Karpas-422 (cell line): ENCODE data around the gene TRABD2A. TPM values are rescaled to one million over a fixed set of nuclear protein-coding genes. Genes with fewer than 3 reads are reported as not detected.

Experiments
- DNase-seq: peaks from one replicate; pipeline ENCODE4 v3.0.0-alpha.2; 2015
- H2AFZ ChIP-seq: fragments of 200-600 bp; sonication (generic); 2 replicates; pipeline ENCODE4 v1.6.1; 2014; ENCODE audit warnings: antibody characterized with exemption, low read length, mixed read lengths
- H3K27ac ChIP-seq: fragments of 200-600 bp; sonication (generic); 2 replicates; pipeline ENCODE4 v1.5.1; 2014; ENCODE audit warnings: mild to moderate bottlenecking, low read length, moderate library complexity
- H3K27me3 ChIP-seq: fragments of 200-600 bp; sonication (generic); 2 replicates; pipeline ENCODE4 v1.6.1; 2014; ENCODE audit warnings: low read length, mixed read lengths
- H3K36me3 ChIP-seq: fragments of 200-600 bp; sonication (generic); 2 replicates; pipeline ENCODE4 v1.6.1; 2014; ENCODE audit warnings: low read length, mixed read lengths; ENCODE audit not compliant: insufficient read depth
- H3K4me1 ChIP-seq: fragments of 200-600 bp; sonication (generic); 2 replicates; pipeline ENCODE4 v1.6.1; 2014; ENCODE audit warnings: mild to moderate bottlenecking, low read length, mixed read lengths
- H3K4me2 ChIP-seq: fragments of 200-600 bp; sonication (generic); 2 replicates; pipeline ENCODE4 v1.6.1; 2014; ENCODE audit warnings: low read length, low read depth, mild to moderate bottlenecking; ENCODE audit not compliant: poor library complexity, severe bottlenecking
- H3K4me3 ChIP-seq: fragments of 200-600 bp; sonication (generic); 2 replicates; pipeline ENCODE4 v1.5.1; 2014; ENCODE audit warnings: mild to moderate bottlenecking, antibody characterized with exemption, low read length, mixed read lengths
- H3K79me2 ChIP-seq: fragments of 200-600 bp; sonication (generic); 2 replicates; pipeline ENCODE4 v1.6.1; 2014; ENCODE audit warnings: mild to moderate bottlenecking, low read length, mixed read lengths
- H3K9ac ChIP-seq: fragments of 200-600 bp; sonication (generic); 2 replicates; pipeline ENCODE4 v1.6.0; 2014; ENCODE audit warnings: low read length
- H3K9me2 ChIP-seq: fragments of 200-600 bp; sonication (generic), shearing (Covaris generic); replicated peaks from 2 replicates; pipeline ENCODE4 v1.6.0; 2014; ENCODE audit warnings: mild to moderate bottlenecking, low read length, moderate library complexity; ENCODE audit not compliant: insufficient read depth
- H3K9me3 ChIP-seq: fragments of 300-700, 200-600 bp; sonication (generic); 2 replicates; pipeline ENCODE4 v1.6.1; 2014; ENCODE audit warnings: low read length, mixed read lengths
- H4K20me1 ChIP-seq: fragments of 200-600 bp; sonication (generic); 2 replicates; pipeline ENCODE4 v1.6.1; 2014; ENCODE audit warnings: mild to moderate bottlenecking, antibody characterized with exemption, low read length, low read depth; ENCODE audit not compliant: insufficient read depth
- total RNA-seq: library from RNA; depleted of rRNA; stranded (reverse); fragments of >200 nt; shearing (Covaris generic); gene quantifications from 2 replicates; pipeline ENCODE4 v1.2.3, GENCODE V29; 2014; ENCODE audit warnings: low replicate concordance

The TRABD2A gene
- total RNA-seq, 1 experiment from 2014 or later: 0.04 TPM

- Histone ChIP-seq H3K27ac (no peak overlapping the region), H3K4me2 (no peak overlapping the region), H3K4me1 (peaks cover 9% of the 10 kb centered on the region), H3K79me2 (no peaks in the 10 kb centered on the region), H4K20me1 (no peaks in the 10 kb centered on the region), H3K4me3 (no peak overlapping the region), H3K9me2 (no peaks in the 10 kb centered on the region), H3K9ac (no peak overlapping the region), H3K36me3 (no peaks in the 10 kb centered on the region), H2AFZ (no peak overlapping the region), H3K9me3 (peaks cover 4% of the 10 kb centered on the region; the same call in 1 of the 2 replicates), H3K27me3 (no peaks in the 10 kb centered on the region)
- DNase-seq: no peak
Observed at GRCh38 chr2:84857566-84857965, 23.3 kb downstream of the TRABD2A start.

- Histone ChIP-seq H2AFZ (no peak overlapping the region), H3K79me2 (no peaks in the 10 kb centered on the region), H3K9me3 (peaks cover 4% of the 10 kb centered on the region; the same call in 1 of the 2 replicates), H3K9me2 (no peaks in the 10 kb centered on the region), H3K4me3 (no peak overlapping the region), H4K20me1 (no peaks in the 10 kb centered on the region), H3K36me3 (no peaks in the 10 kb centered on the region), H3K9ac (no peak overlapping the region), H3K4me2 (no peak overlapping the region), H3K27ac (no peak overlapping the region), H3K27me3 (no peaks in the 10 kb centered on the region), H3K4me1 (peaks cover 9% of the 10 kb centered on the region)
- DNase-seq: peak; percentile 82
Observed at GRCh38 chr2:84856787-84857186, 24.1 kb downstream of the TRABD2A start.

GRCh38 chr2:84855731-84856130, 25.2 kb downstream of the TRABD2A start:
- H3K27ac ChIP-seq: no peak overlapping the region
- no peaks in the 10 kb centered on the region for H3K9me2 ChIP-seq
- H3K27me3 ChIP-seq: no peaks in the 10 kb centered on the region
- no peak overlapping the region for H3K4me3 ChIP-seq
- H2AFZ ChIP-seq: no peak overlapping the region
- H3K9me3 ChIP-seq: peaks cover 4% of the 10 kb centered on the region; the same call in 1 of the 2 replicates
- H3K36me3 ChIP-seq: no peaks in the 10 kb centered on the region
- no peak for DNase-seq
- no peak overlapping the region for H3K4me2 ChIP-seq
- H3K4me1 ChIP-seq: peaks cover 9% of the 10 kb centered on the region
- H3K79me2 ChIP-seq: no peaks in the 10 kb centered on the region
- H4K20me1 ChIP-seq: no peaks in the 10 kb centered on the region
- H3K9ac ChIP-seq: no peak overlapping the region

- Histone ChIP-seq H3K79me2 (no peaks in the 10 kb centered on the region), H3K9me2 (no peaks in the 10 kb centered on the region), H3K4me1 (peaks cover 9% of the 10 kb centered on the region), H3K4me3 (no peak overlapping the region), H3K9me3 (peaks cover 4% of the 10 kb centered on the region; the same call in 1 of the 2 replicates), H3K4me2 (no peak overlapping the region), H3K27me3 (no peaks in the 10 kb centered on the region), H3K36me3 (no peaks in the 10 kb centered on the region), H4K20me1 (no peaks in the 10 kb centered on the region), H2AFZ (no peak overlapping the region), H3K9ac (no peak overlapping the region), H3K27ac (no peak overlapping the region)
- DNase-seq: no peak
Observed at GRCh38 chr2:84854850-84855249, 26.0 kb downstream of the TRABD2A start.

GRCh38 chr2:84851876-84852275, 29.0 kb downstream of the TRABD2A start:
- no peak overlapping the region for H2AFZ ChIP-seq
- no peak overlapping the region for H3K9ac ChIP-seq
- H4K20me1 ChIP-seq: no peaks in the 10 kb centered on the region
- peaks cover 4% of the 10 kb centered on the region for H3K4me1 ChIP-seq
- H3K9me2 ChIP-seq: no peaks in the 10 kb centered on the region
- H3K36me3 ChIP-seq: no peaks in the 10 kb centered on the region
- H3K4me2 ChIP-seq: no peak overlapping the region
- peaks cover 4% of the 10 kb centered on the region; the same call in 1 of the 2 replicates for H3K9me3 ChIP-seq
- 0 out of 2 replicates have a peak, but pooled peaks cover 6% of the 10 kb centered on the region for H3K27me3 ChIP-seq
- no peaks in the 10 kb centered on the region for H3K79me2 ChIP-seq
- DNase-seq: no peak
- no peak overlapping the region for H3K27ac ChIP-seq
- no peak overlapping the region for H3K4me3 ChIP-seq

- Histone ChIP-seq H3K27me3 (0 out of 2 replicates have a peak, but pooled peaks cover 6% of the 10 kb centered on the region), H3K9me2 (no peaks in the 10 kb centered on the region)
Observed at GRCh38 chr2:84850471-84850870, 30.4 kb downstream of the TRABD2A start.

GRCh38 chr2:84849271-84849952, 31.5 kb downstream of the TRABD2A start:
- H3K9me2 ChIP-seq: no peaks in the 10 kb centered on the region
- no peak overlapping the region for H3K9ac ChIP-seq
- no peaks in the 10 kb centered on the region for H3K79me2 ChIP-seq
- H3K4me2 ChIP-seq: no peak overlapping the region
- no peaks in the 10 kb centered on the region for H3K36me3 ChIP-seq
- H3K4me3 ChIP-seq: no peak overlapping the region
- no peak overlapping the region for H2AFZ ChIP-seq
- DNase-seq: no peak
- H3K9me3 ChIP-seq: peaks cover 4% of the 10 kb centered on the region; the same call in 1 of the 2 replicates
- H3K27ac ChIP-seq: no peak overlapping the region
- no peaks in the 10 kb centered on the region for H3K4me1 ChIP-seq
- 0 out of 2 replicates have a peak, but pooled peaks cover 6% of the 10 kb centered on the region for H3K27me3 ChIP-seq
- H4K20me1 ChIP-seq: no peaks in the 10 kb centered on the region

More at GRCh38 chr2:84850471-84850870, 30.4 kb downstream of the TRABD2A start:
- no peak overlapping the region for H3K4me3 ChIP-seq
- H3K9ac ChIP-seq: no peak overlapping the region
- DNase-seq: no peak
- no peaks in the 10 kb centered on the region for H3K79me2 ChIP-seq
- H3K36me3 ChIP-seq: no peaks in the 10 kb centered on the region
- H2AFZ ChIP-seq: no peak overlapping the region
- no peaks in the 10 kb centered on the region for H3K4me1 ChIP-seq
- no peaks in the 10 kb centered on the region for H4K20me1 ChIP-seq
- H3K27ac ChIP-seq: no peak overlapping the region
- H3K4me2 ChIP-seq: no peak overlapping the region
- H3K9me3 ChIP-seq: peaks cover 4% of the 10 kb centered on the region; the same call in 1 of the 2 replicates

- no peaks in the 10 kb centered on the region for H3K36me3 ChIP-seq
- no peak overlapping the region for H2AFZ ChIP-seq
- no peaks in the 10 kb centered on the region for H3K9me3 ChIP-seq
- H4K20me1 ChIP-seq: no peaks in the 10 kb centered on the region
- H3K27ac ChIP-seq: no peak overlapping the region
- DNase-seq: no peak
- 0 out of 2 replicates have a peak, but pooled peaks cover 6% of the 10 kb centered on the region for H3K27me3 ChIP-seq
- no peak overlapping the region for H3K4me3 ChIP-seq
- H3K79me2 ChIP-seq: no peaks in the 10 kb centered on the region
- no peaks in the 10 kb centered on the region for H3K4me1 ChIP-seq
- no peak overlapping the region for H3K9ac ChIP-seq
- H3K4me2 ChIP-seq: no peak overlapping the region
- no peaks in the 10 kb centered on the region for H3K9me2 ChIP-seq
Observed at GRCh38 chr2:84847326-84848050, 33.4 kb downstream of the TRABD2A start.
